SU-DHL-6 (cell line): ENCODE results near the gene HNRNPLL.

Experiments
- EZH2phosphoT487 ChIP-seq: fragments of 200-600 bp; sonication (generic), shearing (Covaris generic); conservative IDR thresholded peaks from 2 replicates; pipeline ENCODE4 v1.6.1; 2018; ENCODE audit warnings: mild to moderate bottlenecking, antibody characterized with exemption, low read length, moderate library complexity, mixed read lengths
- TF ChIP-seq, protein P1 (sequence below): fragments of 200-600 bp; sonication (generic); IDR thresholded peaks from one replicate; pipeline ENCODE4 v1.5.1; 2017; ENCODE audit warnings: antibody characterized with exemption, mild to moderate bottlenecking, low read length, moderate library complexity; ENCODE audit not compliant: insufficient read depth, poor library complexity, severe bottlenecking

DNA sequence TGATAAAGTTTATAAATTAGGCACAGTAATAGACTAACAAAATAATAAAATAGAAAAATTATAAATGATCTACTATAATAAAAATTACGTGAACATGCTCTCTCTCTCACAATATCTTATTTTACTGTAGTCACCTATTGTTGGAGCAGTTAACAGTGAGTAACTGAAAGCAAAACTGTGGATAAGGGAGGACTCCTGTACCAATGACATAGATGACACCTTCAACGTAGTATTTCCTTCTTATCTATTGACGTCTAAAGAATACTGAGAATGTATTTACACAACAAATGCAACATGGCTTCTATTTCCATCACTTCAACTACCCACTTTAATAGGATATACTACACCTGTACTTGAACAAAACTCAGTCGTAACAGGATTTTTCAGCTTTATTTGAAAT is 31.5 kb downstream of the HNRNPLL start:
- TF ChIP-seq, protein P1, sequence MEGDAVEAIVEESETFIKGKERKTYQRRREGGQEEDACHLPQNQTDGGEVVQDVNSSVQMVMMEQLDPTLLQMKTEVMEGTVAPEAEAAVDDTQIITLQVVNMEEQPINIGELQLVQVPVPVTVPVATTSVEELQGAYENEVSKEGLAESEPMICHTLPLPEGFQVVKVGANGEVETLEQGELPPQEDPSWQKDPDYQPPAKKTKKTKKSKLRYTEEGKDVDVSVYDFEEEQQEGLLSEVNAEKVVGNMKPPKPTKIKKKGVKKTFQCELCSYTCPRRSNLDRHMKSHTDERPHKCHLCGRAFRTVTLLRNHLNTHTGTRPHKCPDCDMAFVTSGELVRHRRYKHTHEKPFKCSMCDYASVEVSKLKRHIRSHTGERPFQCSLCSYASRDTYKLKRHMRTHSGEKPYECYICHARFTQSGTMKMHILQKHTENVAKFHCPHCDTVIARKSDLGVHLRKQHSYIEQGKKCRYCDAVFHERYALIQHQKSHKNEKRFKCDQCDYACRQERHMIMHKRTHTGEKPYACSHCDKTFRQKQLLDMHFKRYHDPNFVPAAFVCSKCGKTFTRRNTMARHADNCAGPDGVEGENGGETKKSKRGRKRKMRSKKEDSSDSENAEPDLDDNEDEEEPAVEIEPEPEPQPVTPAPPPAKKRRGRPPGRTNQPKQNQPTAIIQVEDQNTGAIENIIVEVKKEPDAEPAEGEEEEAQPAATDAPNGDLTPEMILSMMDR = no peak
- TF ChIP-seq EZH2phosphoT487 = no peak
